Calu3 (cell line): ENCODE measurements around the gene RHOBTB1. TPM values are rescaled to one million over a fixed set of nuclear protein-coding genes. Genes with fewer than 3 reads are reported as not detected.

ENCODE experiments used
- BruUV-seq: library from RNA; stranded (reverse); fragments of 400-500 nt; replicated peaks from 2 replicates; lab custom pipeline; 2021; lab: Mats Ljungman, UMichigan
- CTCF ChIA-PET: fragments of 300-600 bp; sonication (Branson Sonifier 250); formaldehyde crosslinking; loops from one replicate; lab custom pipeline; 2022; ENCODE audit warnings: antibody characterized with exemption; lab: Charles Lee
- DNase-seq: peaks from one replicate; pipeline ENCODE4 v3.0.0; 2022
- H3K27ac Mint-ChIP-seq: one replicate; pipeline ENCODE4 v1.8.0; 2022; ENCODE audit warnings: mixed read lengths; ENCODE audit not compliant: unreplicated experiment
- H3K27me3 Mint-ChIP-seq: one replicate; pipeline ENCODE4 v1.8.0; 2022; ENCODE audit warnings: mixed read lengths; ENCODE audit not compliant: unreplicated experiment
- H3K36me3 Mint-ChIP-seq: one replicate; pipeline ENCODE4 v1.8.0; 2022; ENCODE audit warnings: mild to moderate bottlenecking, moderate library complexity, mixed read lengths; ENCODE audit not compliant: insufficient read depth, unreplicated experiment
- H3K4me1 Mint-ChIP-seq: one replicate; pipeline ENCODE4 v1.8.0; 2022; ENCODE audit warnings: mild to moderate bottlenecking, low read depth, mixed read lengths; ENCODE audit not compliant: unreplicated experiment
- H3K4me3 Mint-ChIP-seq: one replicate; pipeline ENCODE4 v1.8.0; 2022; ENCODE audit warnings: mild to moderate bottlenecking, low read depth, moderate library complexity, mixed read lengths; ENCODE audit not compliant: unreplicated experiment
- H3K9me3 Mint-ChIP-seq: one replicate; pipeline ENCODE4 v1.8.0; 2022; ENCODE audit warnings: low read depth, mixed read lengths; ENCODE audit not compliant: unreplicated experiment
- intact Hi-C: fragments of 100-400 bp; cut with micrococcal nuclease; formaldehyde crosslinking; loops from one replicate; pipeline ENCODE4 v1.10.0; 2022; ENCODE audit not compliant: unreplicated experiment
- total RNA-seq: library from RNA; stranded (reverse); gene quantifications from 2 replicates; pipeline ENCODE4 v1.2.3, GENCODE V29; 2022
- TF ChIP-seq, protein P1 (sequence below): fragments of 200-600 bp; IDR thresholded peaks from one replicate; pipeline ENCODE4 v1.8.0; 2022; ENCODE audit warnings: antibody characterized with exemption; ENCODE audit not compliant: unreplicated experiment

Gene RHOBTB1
- total RNA-seq, 1 experiment from 2014 or later, result 9.8 TPM

DNA sequence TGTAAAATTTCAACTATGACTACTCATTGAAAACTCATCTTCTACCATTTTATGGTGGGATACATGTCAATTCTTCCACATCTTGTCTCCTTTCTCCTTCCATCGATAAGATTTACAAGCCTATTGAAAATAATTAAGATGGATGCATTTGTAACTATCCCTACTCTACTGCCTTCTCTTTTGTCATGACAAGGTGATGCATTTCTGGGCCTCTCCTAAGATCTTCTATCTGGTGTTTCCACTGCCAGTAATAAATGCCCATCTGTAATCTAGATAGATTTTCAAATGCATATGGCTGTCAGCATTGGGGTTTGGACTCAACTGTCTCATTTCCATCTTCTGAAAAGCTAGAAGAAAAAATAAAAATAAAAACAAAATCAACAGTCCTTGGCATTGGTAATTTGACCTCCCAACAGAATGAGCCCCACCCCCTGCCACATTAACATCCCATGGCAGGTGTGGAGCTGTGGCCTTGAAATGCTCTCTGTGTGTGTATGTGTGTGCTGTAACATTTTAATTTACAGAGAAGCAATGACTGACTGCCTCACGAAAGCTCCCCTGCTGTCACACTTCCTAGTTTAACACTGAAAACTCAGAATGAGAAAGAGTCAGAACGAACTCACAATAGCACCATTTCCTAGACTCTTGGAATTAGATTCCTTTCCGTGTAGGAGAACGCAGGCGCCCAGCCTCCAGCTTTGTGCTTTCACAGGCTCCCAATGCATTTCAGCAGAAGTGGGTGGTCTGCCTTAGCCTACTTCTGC lies 74.2 kb downstream of the RHOBTB1 start:
- TF ChIP-seq, protein P1, sequence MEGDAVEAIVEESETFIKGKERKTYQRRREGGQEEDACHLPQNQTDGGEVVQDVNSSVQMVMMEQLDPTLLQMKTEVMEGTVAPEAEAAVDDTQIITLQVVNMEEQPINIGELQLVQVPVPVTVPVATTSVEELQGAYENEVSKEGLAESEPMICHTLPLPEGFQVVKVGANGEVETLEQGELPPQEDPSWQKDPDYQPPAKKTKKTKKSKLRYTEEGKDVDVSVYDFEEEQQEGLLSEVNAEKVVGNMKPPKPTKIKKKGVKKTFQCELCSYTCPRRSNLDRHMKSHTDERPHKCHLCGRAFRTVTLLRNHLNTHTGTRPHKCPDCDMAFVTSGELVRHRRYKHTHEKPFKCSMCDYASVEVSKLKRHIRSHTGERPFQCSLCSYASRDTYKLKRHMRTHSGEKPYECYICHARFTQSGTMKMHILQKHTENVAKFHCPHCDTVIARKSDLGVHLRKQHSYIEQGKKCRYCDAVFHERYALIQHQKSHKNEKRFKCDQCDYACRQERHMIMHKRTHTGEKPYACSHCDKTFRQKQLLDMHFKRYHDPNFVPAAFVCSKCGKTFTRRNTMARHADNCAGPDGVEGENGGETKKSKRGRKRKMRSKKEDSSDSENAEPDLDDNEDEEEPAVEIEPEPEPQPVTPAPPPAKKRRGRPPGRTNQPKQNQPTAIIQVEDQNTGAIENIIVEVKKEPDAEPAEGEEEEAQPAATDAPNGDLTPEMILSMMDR, result no peak
- H3K4me1 Mint-ChIP-seq, result no peaks in the 10 kb centered on the region
- BruUV-seq, result no TSS peak

DNA sequence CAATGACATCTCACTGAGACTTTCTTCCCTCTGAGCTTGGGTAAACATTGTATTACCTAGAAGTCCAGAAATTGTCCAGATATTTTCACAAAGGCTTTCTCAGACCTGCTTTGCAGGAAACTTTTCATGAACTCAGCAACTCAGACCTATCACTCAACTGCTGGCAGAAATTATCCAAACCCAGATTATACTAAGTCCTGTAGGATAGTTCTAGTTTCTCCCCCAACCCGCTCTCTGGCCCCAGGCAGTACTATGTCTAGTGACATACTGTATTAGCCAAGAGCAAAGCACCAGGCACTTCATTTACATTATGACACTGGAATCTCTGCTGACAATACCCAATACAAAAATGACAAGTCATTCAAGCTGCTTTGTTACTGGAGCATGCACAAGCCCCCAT lies 75.0 kb downstream of the RHOBTB1 start:
- Mint-ChIP-seq H3K27me3 (no peaks in the 10 kb centered on the region), H3K9me3 (no peaks in the 10 kb centered on the region), H3K36me3 (no peaks in the 10 kb centered on the region), H3K4me1 (no peaks in the 10 kb centered on the region), H3K27ac (no peak overlapping the region), H3K4me3 (no peak overlapping the region)
- no TSS peak for BruUV-seq
- intact Hi-C loops, result no loop called here
- no peak for DNase-seq
- CTCF ChIA-PET, result no interaction called here
- TF ChIP-seq, protein P1, result no peak

More for the DNA sequence above, 74.2 kb downstream of the RHOBTB1 start:
- H3K36me3 Mint-ChIP-seq, result no peaks in the 10 kb centered on the region
- DNase-seq, result no peak
- H3K9me3 Mint-ChIP-seq, result no peaks in the 10 kb centered on the region
- no peak overlapping the region for H3K27ac Mint-ChIP-seq
- H3K4me3 Mint-ChIP-seq, result no peak overlapping the region
- CTCF ChIA-PET, result no interaction called here
- H3K27me3 Mint-ChIP-seq, result no peaks in the 10 kb centered on the region
- intact Hi-C loops, result no loop called here

DNA sequence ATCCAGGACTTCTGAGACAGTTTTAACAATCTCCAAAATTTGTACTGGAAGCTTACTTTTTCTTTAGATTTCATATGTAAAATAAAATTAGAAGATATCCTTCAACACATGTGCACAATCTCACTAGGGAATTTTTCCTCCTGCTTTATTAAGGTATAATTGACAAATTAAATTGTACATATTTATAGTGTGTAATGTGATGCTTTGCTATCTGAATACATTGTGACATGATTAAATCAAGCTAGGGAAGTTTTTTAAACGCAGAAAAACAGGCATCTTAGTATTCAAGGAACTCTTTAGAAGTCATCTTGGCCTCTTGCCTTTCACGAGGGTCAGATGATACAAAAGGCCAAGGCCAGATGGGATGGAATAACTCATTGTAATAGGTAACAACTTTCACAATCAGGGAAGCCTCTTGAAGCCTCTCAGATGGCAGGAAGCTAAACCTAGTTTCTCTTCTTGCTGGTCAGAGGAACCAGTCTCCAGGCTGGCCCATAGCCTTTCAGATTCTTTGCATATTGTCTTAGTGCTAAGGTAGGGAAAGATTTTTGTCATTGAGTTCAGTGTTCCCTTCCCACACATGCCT lies 78.7 kb downstream of the RHOBTB1 start:
- H3K4me1 Mint-ChIP-seq, result no peaks in the 10 kb centered on the region
- TF ChIP-seq, protein P1, result no peak
- H3K4me3 Mint-ChIP-seq, result no peak overlapping the region
- H3K27me3 Mint-ChIP-seq, result peaks cover 14% of the 10 kb centered on the region
- peaks cover 3% of the 10 kb centered on the region for H3K9me3 Mint-ChIP-seq
- H3K27ac Mint-ChIP-seq, result no peak overlapping the region
- no peak for DNase-seq
- intact Hi-C loops, result no loop called here
- no peaks in the 10 kb centered on the region for H3K36me3 Mint-ChIP-seq
- no TSS peak for BruUV-seq
- CTCF ChIA-PET, result interaction anchor here (0.7 kb wide), 1 partner anchor 15 kb away, joined by 3 read pairs; no protein-coding TSS in a partner anchor

DNA sequence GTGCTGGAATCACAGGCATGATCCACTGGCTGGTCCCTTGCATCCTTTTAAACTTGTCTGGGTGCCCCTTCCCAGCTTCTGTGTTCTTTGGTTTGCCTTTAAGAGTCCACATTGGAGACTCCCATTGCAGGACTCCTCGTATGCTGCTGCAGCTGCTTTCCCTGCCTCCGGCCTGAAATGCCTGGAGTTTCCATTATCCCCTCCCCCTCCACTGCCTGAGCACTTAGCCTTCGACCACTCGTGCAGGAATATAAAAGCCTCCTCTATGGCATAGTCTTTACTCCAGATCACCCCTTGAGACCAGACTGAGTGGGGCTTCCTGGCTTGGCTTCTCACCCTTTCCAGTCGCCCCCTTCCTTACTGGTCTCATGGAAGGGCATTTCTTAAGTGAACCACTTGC lies 80.2 kb downstream of the RHOBTB1 start:
- Mint-ChIP-seq H3K36me3 (no peaks in the 10 kb centered on the region), H3K4me1 (no peaks in the 10 kb centered on the region), H3K4me3 (no peak overlapping the region), H3K27ac (no peak overlapping the region), H3K9me3 (peaks cover 3% of the 10 kb centered on the region), H3K27me3 (peaks cover 14% of the 10 kb centered on the region)
- TF ChIP-seq, protein P1, result no peak
- BruUV-seq, result no TSS peak
- CTCF ChIA-PET, result no interaction called here
- DNase-seq, result no peak
- intact Hi-C loops, result no loop called here
